ENCODE data around the gene TRAK1.
A peak's percentile ranks its signal among the peaks of the same experiment; 100 is the strongest.

TRAK1 gene

GRCh38 chr3:42067326-42067725 is 23.8 kb upstream of the TRAK1 start:
- peaks cover 86% of the 10 kb centered on the region for H3K79me2 ChIP-seq (ENCODE audit: insufficient read depth, low read length)
- no peak for TF ChIP-seq CTCF (conservative IDR thresholded peaks at IDR 0.05; ENCODE audit: low read length)
- TF ChIP-seq EZH2phosphoT487 (IDR thresholded peaks at IDR 0.05; ENCODE audit: borderline replicate concordance) = no peak
- H2AFZ ChIP-seq (ENCODE audit: low read length) = no peak overlapping the region
- H3K36me3 ChIP-seq (ENCODE audit: insufficient read depth, low read length) = no peaks in the 10 kb centered on the region
- H3K4me3 ChIP-seq (ENCODE audit: low read length, poor library complexity, severe bottlenecking) = no peak overlapping the region
- no peak overlapping the region for H3K9ac ChIP-seq (ENCODE audit: low read depth, low read length, poor library complexity, severe bottlenecking)
- H3K27me3 ChIP-seq (ENCODE audit: insufficient read depth, low read length, poor library complexity, severe bottlenecking) = no peaks in the 10 kb centered on the region
- no peaks in the 10 kb centered on the region for H3K9me3 ChIP-seq (ENCODE audit: insufficient read depth, low read depth, low read length)
- H3K4me2 ChIP-seq (ENCODE audit: low read depth, low read length, poor library complexity, severe bottlenecking) = no peak overlapping the region
- H3F3A ChIP-seq (ENCODE audit: low read depth) = peaks cover 6% of the 10 kb centered on the region; the same call in 1 of the 2 replicates
- peaks cover 43% of the 10 kb centered on the region for H4K20me1 ChIP-seq (ENCODE audit: insufficient read depth, low read length, poor library complexity, severe bottlenecking)
- peaks cover 33% of the 10 kb centered on the region for H3K4me1 ChIP-seq (ENCODE audit: insufficient read depth, low read length, poor library complexity, severe bottlenecking)
- H3K9me2 ChIP-seq (replicated peaks; ENCODE audit: low read depth, low read length) = no peaks in the 10 kb centered on the region

- H3K4me3 ChIP-seq (ENCODE audit: low read length, poor library complexity, severe bottlenecking) = no peak overlapping the region
- no peaks in the 10 kb centered on the region for H3K36me3 ChIP-seq (ENCODE audit: insufficient read depth, low read length)
- H3K79me2 ChIP-seq (ENCODE audit: insufficient read depth, low read length) = peaks cover 85% of the 10 kb centered on the region
- no peak overlapping the region for H2AFZ ChIP-seq (ENCODE audit: low read length)
- peaks cover 6% of the 10 kb centered on the region; the same call in 1 of the 2 replicates for H3F3A ChIP-seq (ENCODE audit: low read depth)
- H3K9me3 ChIP-seq (ENCODE audit: insufficient read depth, low read depth, low read length) = no peaks in the 10 kb centered on the region
- H3K27me3 ChIP-seq (ENCODE audit: insufficient read depth, low read length, poor library complexity, severe bottlenecking) = no peaks in the 10 kb centered on the region
- TF ChIP-seq CTCF (conservative IDR thresholded peaks at IDR 0.05; ENCODE audit: low read length) (no peak), EZH2phosphoT487 (IDR thresholded peaks at IDR 0.05; ENCODE audit: borderline replicate concordance) (no peak)
- H3K4me1 ChIP-seq (ENCODE audit: insufficient read depth, low read length, poor library complexity, severe bottlenecking) = peaks cover 45% of the 10 kb centered on the region
- peaks cover 36% of the 10 kb centered on the region for H4K20me1 ChIP-seq (ENCODE audit: insufficient read depth, low read length, poor library complexity, severe bottlenecking)
- no peaks in the 10 kb centered on the region for H3K9me2 ChIP-seq (replicated peaks; ENCODE audit: low read depth, low read length)
- H3K4me2 ChIP-seq (ENCODE audit: low read depth, low read length, poor library complexity, severe bottlenecking) = no peak overlapping the region
- H3K9ac ChIP-seq (ENCODE audit: low read depth, low read length, poor library complexity, severe bottlenecking) = no peak overlapping the region
These were observed 22.7 kb upstream of the TRAK1 start for GRCh38 chr3:42068303-42069088.

GRCh38 chr3:42070089-42070488 is 21.1 kb upstream of the TRAK1 start:
- peaks cover 59% of the 10 kb centered on the region for H3K4me1 ChIP-seq (ENCODE audit: insufficient read depth, low read length, poor library complexity, severe bottlenecking)
- peaks cover 30% of the 10 kb centered on the region for H4K20me1 ChIP-seq (ENCODE audit: insufficient read depth, low read length, poor library complexity, severe bottlenecking)
- peaks cover 6% of the 10 kb centered on the region; the same call in 1 of the 2 replicates for H3F3A ChIP-seq (ENCODE audit: low read depth)
- H3K4me3 ChIP-seq (ENCODE audit: low read length, poor library complexity, severe bottlenecking) = no peak overlapping the region
- no peaks in the 10 kb centered on the region for H3K9me2 ChIP-seq (replicated peaks; ENCODE audit: low read depth, low read length)
- no peak overlapping the region for H2AFZ ChIP-seq (ENCODE audit: low read length)
- TF ChIP-seq CTCF (conservative IDR thresholded peaks at IDR 0.05; ENCODE audit: low read length) (no peak), EZH2phosphoT487 (IDR thresholded peaks at IDR 0.05; ENCODE audit: borderline replicate concordance) (no peak)
- H3K9ac ChIP-seq (ENCODE audit: low read depth, low read length, poor library complexity, severe bottlenecking) = no peak overlapping the region
- H3K36me3 ChIP-seq (ENCODE audit: insufficient read depth, low read length) = no peaks in the 10 kb centered on the region
- H3K79me2 ChIP-seq (ENCODE audit: insufficient read depth, low read length) = peaks cover 94% of the 10 kb centered on the region
- H3K4me2 ChIP-seq (ENCODE audit: low read depth, low read length, poor library complexity, severe bottlenecking) = peak overlapping the region; percentile 94
- no peaks in the 10 kb centered on the region for H3K9me3 ChIP-seq (ENCODE audit: insufficient read depth, low read depth, low read length)
- no peaks in the 10 kb centered on the region for H3K27me3 ChIP-seq (ENCODE audit: insufficient read depth, low read length, poor library complexity, severe bottlenecking)
